H1 (cell line): ENCODE data around the gene COG4. TPM values are rescaled to one million over a fixed set of nuclear protein-coding genes. Genes with fewer than 3 reads are reported as not detected.

ENCODE experiments used
- CTCF ChIA-PET: fragments of 300-600 bp; sonication (Branson Sonifier 250); formaldehyde crosslinking; loops from one replicate; lab custom pipeline; 2021; ENCODE audit not compliant: partially characterized antibody; lab: Charles Lee
- POLR2A ChIA-PET: fragments of 300-600 bp; sonication (Branson Sonifier 250); formaldehyde crosslinking; loops from one replicate; lab custom pipeline; 2021; ENCODE audit warnings: inconsistent platforms; ENCODE audit not compliant: partially characterized antibody; lab: Charles Lee
- DNase-seq, 2 experiments: peaks; one replicate each; pipeline versions ENCODE4 v3.0.0 to v3.0.0-alpha.2; 2010 to 2022; ENCODE audit warnings: low spot score in 2 of 2, low read depth in 1 of 2, mixed read lengths in 1 of 2
- FAIRE-seq: peaks from 2 replicates; lab custom pipeline; 2011; peaks lifted over from hg19 to GRCh38; lab: Jason Lieb, UNC
- H2AFZ ChIP-seq: 2 replicates; pipeline ENCODE4 v1.8.1; 2012; ENCODE audit warnings: low read length, inconsistent platforms
- H2AK5ac ChIP-seq: 2 replicates; pipeline ENCODE4 v1.6.1; 2013; ENCODE audit warnings: low read depth, low read length
- H2BK120ac ChIP-seq: replicated peaks from 2 replicates; pipeline ENCODE3; 2013; ENCODE audit warnings: low read depth, low read length, inconsistent platforms
- H2BK12ac ChIP-seq: 2 replicates; pipeline ENCODE4 v1.6.1; 2013; ENCODE audit warnings: low read depth, low read length
- H2BK15ac ChIP-seq: 2 replicates; pipeline ENCODE4 v1.6.1; 2013; ENCODE audit warnings: low read length
- H2BK20ac ChIP-seq: 2 replicates; pipeline ENCODE4 v1.6.1; 2013; ENCODE audit warnings: low read length
- H2BK5ac ChIP-seq: 2 replicates; pipeline ENCODE4 v1.6.1; 2013; ENCODE audit warnings: low read depth, low read length
- H3K14ac ChIP-seq: 2 replicates; pipeline ENCODE4 v1.6.1; 2013; ENCODE audit warnings: inconsistent platforms; ENCODE audit not compliant: insufficient read length
- H3K18ac ChIP-seq: 2 replicates; pipeline ENCODE4 v1.6.1; 2013; ENCODE audit warnings: low read length; ENCODE audit errors: extremely low read depth
- H3K23ac ChIP-seq: 2 replicates; pipeline ENCODE4 v1.6.1; 2013; ENCODE audit warnings: inconsistent platforms; ENCODE audit not compliant: insufficient read length
- H3K23me2 ChIP-seq: 2 replicates; pipeline ENCODE4 v1.6.1; 2013; ENCODE audit warnings: low read depth, low read length
- H3K27ac ChIP-seq: 2 replicates; pipeline ENCODE4 v1.6.1; 2011; ENCODE audit warnings: low read depth, low read length, inconsistent platforms
- H3K27me3 ChIP-seq, 4 experiments: replicated peaks in 1 of 4; 1 replicate in 1 of 4; 2 replicates in 3 of 4; pipeline versions ENCODE4 v1.6.1 to v1.8.1; 2011 to 2013; ENCODE audit warnings: low read length in 3 of 4, mild to moderate bottlenecking in 3 of 4, inconsistent platforms in 2 of 4, mixed read lengths in 2 of 4, moderate library complexity in 1 of 4; ENCODE audit not compliant: control insufficient read depth in 3 of 4, insufficient read depth in 3 of 4; ENCODE audit errors: extremely low read depth in 1 of 4
- H3K36me3 ChIP-seq, 4 experiments: 2 replicates each; pipeline versions ENCODE4 v1.6.1 to v1.8.1; 2011 to 2013; ENCODE audit warnings: mild to moderate bottlenecking in 4 of 4, low read length in 3 of 4, moderate library complexity in 2 of 4, control low read depth in 1 of 4, inconsistent platforms in 1 of 4; ENCODE audit not compliant: insufficient read depth in 4 of 4, control insufficient read depth in 2 of 4
- H3K4ac ChIP-seq: replicated peaks from 2 replicates; pipeline ENCODE3; 2013; ENCODE audit warnings: low read length, low read depth, mixed read lengths, inconsistent platforms; ENCODE audit not compliant: insufficient read length
- H3K4me1 ChIP-seq, 4 experiments: replicated peaks in 1 of 4; 1 replicate in 1 of 4; 2 replicates in 3 of 4; pipeline versions ENCODE4 v1.6.1 to v1.8.1; 2011 to 2013; ENCODE audit warnings: low read length in 3 of 4, inconsistent platforms in 2 of 4, mixed read lengths in 1 of 4; ENCODE audit not compliant: insufficient read depth in 4 of 4, control insufficient read depth in 3 of 4
- H3K4me2 ChIP-seq, 2 experiments: 2 replicates each; pipeline versions ENCODE4 v1.6.1 to v1.8.1; 2011 to 2013; ENCODE audit warnings: low read depth in 2 of 2, low read length in 2 of 2, control low read depth in 1 of 2, inconsistent platforms in 1 of 2, mild to moderate bottlenecking in 1 of 2; ENCODE audit not compliant: insufficient read depth in 1 of 2
- H3K4me3 ChIP-seq, 4 experiments: fragments of 200-600, 300-600 bp in 1 of 4; sonication (generic), shearing (Covaris generic), sonication (Bioruptor Twin) in 1 of 4; 2 replicates each; pipeline versions ENCODE4 v1.5.1 to v1.8.1; 2011 to 2016; ENCODE audit warnings: low read length in 4 of 4, low read depth in 3 of 4, control low read depth in 2 of 4, inconsistent platforms in 2 of 4, mild to moderate bottlenecking in 2 of 4, mixed read lengths in 1 of 4, moderate library complexity in 1 of 4; ENCODE audit not compliant: insufficient read depth in 2 of 4; ENCODE audit errors: extremely low read depth in 1 of 4
- H3K56ac ChIP-seq: replicated peaks from 2 replicates; pipeline ENCODE3; 2013; ENCODE audit warnings: low read depth, mild to moderate bottlenecking, mixed read lengths, low read length, inconsistent platforms; ENCODE audit not compliant: insufficient read length
- H3K79me1 ChIP-seq: 2 replicates; pipeline ENCODE4 v1.6.1; 2013; ENCODE audit warnings: low read depth, low read length, control low read depth
- H3K79me2 ChIP-seq, 2 experiments: 2 replicates each; pipeline versions ENCODE4 v1.6.1 to v1.8.1; 2012 to 2013; ENCODE audit warnings: low read length in 2 of 2, mild to moderate bottlenecking in 2 of 2, inconsistent platforms in 1 of 2; ENCODE audit not compliant: insufficient read depth in 2 of 2, control insufficient read depth in 1 of 2
- H3K9ac ChIP-seq, 4 experiments: replicated peaks in 1 of 4; 1 replicate in 1 of 4; 2 replicates in 3 of 4; pipeline versions ENCODE4 v1.6.1 to v1.8.1; 2011 to 2013; ENCODE audit warnings: low read depth in 3 of 4, low read length in 3 of 4, control low read depth in 2 of 4, mild to moderate bottlenecking in 2 of 4, moderate library complexity in 2 of 4, inconsistent platforms in 1 of 4; ENCODE audit errors: extremely low read depth in 1 of 4
- H3K9me3 ChIP-seq, 2 experiments: 2 replicates each; pipeline versions ENCODE4 v1.6.1 to v1.8.1; 2012 to 2013; ENCODE audit warnings: mild to moderate bottlenecking in 2 of 2, moderate library complexity in 2 of 2, control low read depth in 1 of 2, inconsistent platforms in 1 of 2, low read depth in 1 of 2, low read length in 1 of 2, mixed read lengths in 1 of 2; ENCODE audit not compliant: insufficient read depth in 2 of 2
- H4K20me1 ChIP-seq, 2 experiments: replicated peaks in 1 of 2; 2 replicates each; pipeline versions ENCODE3 to v1.8.1; 2011 to 2013; ENCODE audit warnings: inconsistent platforms in 2 of 2, low read length in 2 of 2, mild to moderate bottlenecking in 1 of 2; ENCODE audit not compliant: insufficient read depth in 2 of 2, control insufficient read depth in 1 of 2
- H4K5ac ChIP-seq: 2 replicates; pipeline ENCODE4 v1.6.1; 2013; ENCODE audit warnings: low read length, low read depth, mixed read lengths, inconsistent platforms; ENCODE audit not compliant: insufficient read length
- H4K8ac ChIP-seq: 2 replicates; pipeline ENCODE4 v1.8.0; 2013; ENCODE audit warnings: mild to moderate bottlenecking, moderate library complexity, low read length, inconsistent platforms; ENCODE audit not compliant: insufficient read depth; ENCODE audit errors: extremely low read depth
- H4K91ac ChIP-seq: replicated peaks from 2 replicates; pipeline ENCODE3; 2013; ENCODE audit warnings: low read length, mixed read lengths, inconsistent platforms; ENCODE audit not compliant: insufficient read length
- BRCA1 ChIP-seq: IDR thresholded peaks from 2 replicates; pipeline ENCODE4 v1.6.1; 2012; ENCODE audit warnings: low read depth, low read length, improper control_type of control experiment
- CBX8 ChIP-seq: fragments of 300-800, 300-1000 bp; sonication (generic); IDR thresholded peaks from 2 replicates; pipeline ENCODE4 v1.7.1; 2016; ENCODE audit warnings: low read depth, low read length, borderline replicate concordance
- CEBPB ChIP-seq: IDR thresholded peaks from 2 replicates; pipeline ENCODE4 v1.6.1; 2012; ENCODE audit warnings: low read depth, low read length
- E2F6 ChIP-seq: IDR thresholded peaks from 2 replicates; pipeline ENCODE4 v1.6.1; 2012; ENCODE audit warnings: inconsistent platforms
- EP300 ChIP-seq, 2 experiments: IDR thresholded peaks; 1 replicate in 1 of 2; 2 replicates in 1 of 2; pipeline ENCODE4 v1.6.1; 2011 to 2012; ENCODE audit warnings: low read depth in 2 of 2, low read length in 2 of 2, mild to moderate bottlenecking in 2 of 2, borderline replicate concordance in 1 of 2, inconsistent platforms in 1 of 2, moderate library complexity in 1 of 2
- GTF2F1 ChIP-seq: IDR thresholded peaks from 2 replicates; pipeline ENCODE4 v1.6.1; 2012; ENCODE audit warnings: low read depth, low read length, improper control_type of control experiment, borderline replicate concordance
- HDAC6 ChIP-seq: IDR thresholded peaks from one replicate; pipeline ENCODE4 v1.7.1; 2012; ENCODE audit warnings: low read depth, mild to moderate bottlenecking, inconsistent platforms, low read length, moderate library complexity
- NANOG ChIP-seq: IDR thresholded peaks from 2 replicates; pipeline ENCODE4 v1.6.1; 2011; ENCODE audit warnings: low read length, low read depth, mild to moderate bottlenecking, inconsistent platforms; ENCODE audit not compliant: insufficient read depth, poor library complexity, severe bottlenecking
- POU5F1 ChIP-seq: IDR thresholded peaks from 2 replicates; pipeline ENCODE4 v1.6.1; 2011; ENCODE audit warnings: low read depth, mild to moderate bottlenecking, low read length, moderate library complexity
- RXRA ChIP-seq: IDR thresholded peaks from 2 replicates; pipeline ENCODE4 v1.6.1; 2011; ENCODE audit warnings: low read depth, mild to moderate bottlenecking, low read length, moderate library complexity; ENCODE audit not compliant: insufficient read depth
- SIN3A ChIP-seq, 2 experiments: IDR thresholded peaks in 1 of 2; conservative IDR thresholded peaks in 1 of 2; 2 replicates each; pipeline ENCODE4 v1.6.1; 2011 to 2012; ENCODE audit warnings: low read length in 2 of 2, improper control_type of control experiment in 1 of 2, low read depth in 1 of 2, mild to moderate bottlenecking in 1 of 2
- SP1 ChIP-seq: IDR thresholded peaks from 2 replicates; pipeline ENCODE4 v1.6.1; 2011; ENCODE audit warnings: low read depth, low read length
- SP4 ChIP-seq: IDR thresholded peaks from 2 replicates; pipeline ENCODE4 v1.6.1; 2012; ENCODE audit warnings: low read length, inconsistent platforms
- polyA plus RNA-seq, 7 experiments: library from polyadenylated mRNA; depleted of rRNA in 3 of 7; stranded (reverse) in 5 of 7; unstranded in 2 of 7; fragments of >200 nt in 5 of 7; fragments of 200-250 nt in 2 of 7; gene quantifications; 1 replicate in 5 of 7; 2 replicates in 1 of 7; 4 replicates in 1 of 7; pipeline versions ENCODE4 v1.2.1 to v1.2.3, GENCODE V29; 2011 to 2013; ENCODE audit warnings: missing spikeins in 2 of 7, mixed read lengths in 2 of 7
- total RNA-seq: library from RNA; stranded (reverse); fragmentation: NEBNext Ultra II Directional; extraction: Animal tissue kit (Norgen Biotek cat#: 25700); gene quantifications from 2 replicates; pipeline ENCODE4 v1.2.1, GENCODE V29; 2021

COG4 gene
- total and polyA plus RNA-seq, 2 of the 8 experiments (the other 6 are each of a cell fraction or from before 2014, with no cell fraction given) = 46.1 to 50.2 TPM

GRCh38 chr16:70553645-70554044, 30.3 kb upstream of the COG4 start:
- Histone ChIP-seq H3K4me2 (no peak overlapping the region), H2BK20ac (no peak overlapping the region), H3K14ac (no peak overlapping the region), H3K4me1 (no peaks in the 10 kb centered on the region), H2BK15ac (no peak overlapping the region), H3K27me3 (no peaks in the 10 kb centered on the region), H3K23me2 (no peaks in the 10 kb centered on the region), H2AFZ (no peak overlapping the region), H2AK5ac (no peak overlapping the region), H3K4ac (no peak overlapping the region), H3K27ac (no peak overlapping the region), H4K20me1 (peaks cover 13 to 34% of the 10 kb centered on the region in 2 experiments), H2BK120ac (no peak overlapping the region), H3K18ac (no peak overlapping the region), H4K5ac (no peak overlapping the region), H3K9me3 (no peaks in the 10 kb centered on the region), H3K56ac (no peak overlapping the region), H2BK5ac (no peak overlapping the region), H3K79me1 (peaks cover 4% of the 10 kb centered on the region), H2BK12ac (no peak overlapping the region), H3K79me2 (peaks cover 2 to 48% of the 10 kb centered on the region in 2 experiments; a peak in 2 of 4 replicates), H3K23ac (no peak overlapping the region), H4K91ac (no peak overlapping the region), H3K9ac (no peak overlapping the region), H4K8ac (no peak overlapping the region), H3K4me3 (no peak overlapping the region), H3K36me3 (peaks cover 51 to 99% (median 88%) of the 10 kb centered on the region in 4 experiments)
- DNase-seq (no peak), FAIRE-seq (no peak)
- ChIA-PET CTCF (interaction anchor here (0.8 to 1.5 kb wide), 9 partner anchors 8 to 301 kb away, joined by 3 to 11 read pairs (median 4); no protein-coding TSS in a partner anchor), POLR2A (interaction anchor here (1.0 to 27.1 kb wide), 7 partner anchors 12 to 99 kb away, joined by 3 to 525 read pairs (median 5); partner anchors contain the start of genes COG4 and SF3B3)
- TF ChIP-seq CEBPB (no peak), SIN3A (conservative IDR thresholded peaks at IDR 0.05 in 1 of 2, IDR thresholded peaks at IDR 0.05 in 1 of 2; ENCODE audit: low read depth in 1 of 2, low read length in 2 of 2) (no peak), POU5F1 (no peak), SP1 (no peak), HDAC6 (no peak), SP4 (no peak), E2F6 (no peak), NANOG (no peak), CBX8 (no peak), GTF2F1 (no peak), BRCA1 (no peak), RXRA (no peak), EP300 (IDR thresholded peaks at IDR 0.05; ENCODE audit: borderline replicate concordance in 1 of 2, low read depth in 2 of 2, low read length in 2 of 2) (no peak)
